Tibial nerve (tissue), 4 donors: Measurements from ENCODE around the gene ING3. TPM values are rescaled to one million over a fixed set of nuclear protein-coding genes. Genes with fewer than 3 reads are reported as not detected.
A peak's percentile ranks its signal among the peaks of the same experiment; 100 is the strongest.

Experiments
- DNase-seq, 2 donors: peaks; one replicate each; pipeline ENCODE4 v3.0.0-alpha.2; 2019; ENCODE audit warnings: low spot score in 2 of 2
- H3K27ac ChIP-seq, 4 donors: fragments of 200-600 bp; sonication (generic) in 3 of 4; one replicate each; pipeline ENCODE4 v1.5.1; 2017 to 2019; ENCODE audit warnings: mild to moderate bottlenecking in 1 of 4
- H3K27me3 ChIP-seq, 2 donors: fragments of 200-600 bp; sonication (generic) in 1 of 2; one replicate each; pipeline versions ENCODE4 v1.5.1 to v1.6.0; 2017 to 2019
- H3K36me3 ChIP-seq, 3 donors: fragments of 200-600 bp; sonication (generic); one replicate each; pipeline ENCODE4 v1.5.1; 2018 to 2019
- H3K4me1 ChIP-seq, 4 donors: fragments of 200-600 bp; sonication (generic) in 3 of 4; one replicate each; pipeline ENCODE4 v1.5.1; 2017 to 2019
- H3K4me3 ChIP-seq, 4 donors: fragments of 200-600 bp; sonication (generic) in 3 of 4; one replicate each; pipeline ENCODE4 v1.5.1; 2017 to 2019; ENCODE audit warnings: mild to moderate bottlenecking in 1 of 4, moderate library complexity in 1 of 4
- H3K9me3 ChIP-seq, 4 donors: fragments of 200-600 bp; sonication (generic) in 3 of 4; one replicate each; pipeline ENCODE4 v1.5.1; 2017 to 2019
- EP300 ChIP-seq, 2 donors: sonication (generic); formaldehyde crosslinking; IDR thresholded peaks; one replicate each; pipeline ENCODE4 v1.6.1; 2017; ENCODE audit warnings: antibody characterized with exemption in 2 of 2, mild to moderate bottlenecking in 1 of 2
- POLR2A ChIP-seq, 2 donors: fragments of 450-650 bp; IDR thresholded peaks; one replicate each; pipeline ENCODE4 v1.6.1; 2017; ENCODE audit warnings: antibody characterized with exemption in 2 of 2, mild to moderate bottlenecking in 2 of 2, moderate library complexity in 2 of 2
- WGBS, 2 donors: methylation state at CpG; one replicate each; pipeline ENCODE4 v1.1.5; 2018; 5-methylcytosine and 5-hydroxymethylcytosine counted together
- total RNA-seq, 4 donors: library from RNA; depleted of rRNA; stranded (reverse); fragments of >200 nt; gene quantifications; one replicate each; pipeline ENCODE4 v1.1.0, GENCODE V29; 2016
- TF ChIP-seq, protein P1 (sequence below), 5 experiments: fragments of 200-600 bp in 3 of 5; fragments of 450-650 bp in 2 of 5; sonication (generic) in 3 of 5; IDR thresholded peaks; one replicate each; pipeline ENCODE4 v1.5.1; 2016 to 2019; ENCODE audit warnings: antibody characterized with exemption in 5 of 5, mild to moderate bottlenecking in 3 of 5, moderate library complexity in 2 of 5

The ING3 gene, protein sequence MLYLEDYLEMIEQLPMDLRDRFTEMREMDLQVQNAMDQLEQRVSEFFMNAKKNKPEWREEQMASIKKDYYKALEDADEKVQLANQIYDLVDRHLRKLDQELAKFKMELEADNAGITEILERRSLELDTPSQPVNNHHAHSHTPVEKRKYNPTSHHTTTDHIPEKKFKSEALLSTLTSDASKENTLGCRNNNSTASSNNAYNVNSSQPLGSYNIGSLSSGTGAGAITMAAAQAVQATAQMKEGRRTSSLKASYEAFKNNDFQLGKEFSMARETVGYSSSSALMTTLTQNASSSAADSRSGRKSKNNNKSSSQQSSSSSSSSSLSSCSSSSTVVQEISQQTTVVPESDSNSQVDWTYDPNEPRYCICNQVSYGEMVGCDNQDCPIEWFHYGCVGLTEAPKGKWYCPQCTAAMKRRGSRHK
- total RNA-seq = 10 to 100 TPM in 2 of 4 donors, 1 to 10 TPM in 2; 9.4 to 21.3 (median 11.4) TPM

DNA sequence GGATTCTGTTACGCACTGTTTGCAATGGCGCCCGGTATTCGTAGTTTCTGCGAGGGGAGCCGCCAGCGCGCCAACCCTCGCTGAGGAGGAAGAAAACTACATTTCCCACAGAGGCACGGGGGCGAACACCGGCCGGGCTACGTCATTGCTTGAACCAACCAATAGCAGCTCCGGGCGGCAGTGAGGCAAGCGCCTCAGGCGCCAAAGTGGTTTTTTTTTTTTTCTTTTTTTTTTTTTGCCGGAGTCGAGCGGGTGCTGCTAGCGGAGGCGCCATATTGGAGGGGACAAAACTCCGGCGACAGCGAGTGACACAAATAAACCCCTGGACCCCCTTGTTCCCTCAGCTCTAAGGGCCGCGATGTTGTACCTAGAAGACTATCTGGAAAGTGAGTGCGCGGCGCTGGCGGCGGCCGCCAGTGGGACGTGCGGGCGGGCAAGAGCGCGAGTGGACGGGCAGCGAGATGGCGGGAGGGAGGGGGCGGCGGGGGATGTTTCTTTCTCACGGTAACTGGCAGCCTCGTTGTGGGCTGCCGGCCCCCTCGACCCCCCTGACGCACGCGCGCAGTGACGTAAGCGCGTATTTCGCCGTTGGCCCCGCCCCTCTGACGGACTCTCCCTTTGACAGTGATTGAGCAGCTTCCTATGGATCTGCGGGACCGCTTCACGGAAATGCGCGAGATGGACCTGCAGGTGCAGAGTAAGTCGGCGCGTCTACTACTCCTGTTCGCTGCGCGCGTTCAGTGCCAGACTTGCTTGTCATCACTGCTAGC lies at the start of gene ING3:
ING3 (plus strand) TSS at position 239 of the 770 bp plus-strand sequence; CDS start at position 359, 120 bp downstream.
- peak; percentile 93 to 95 for DNase-seq
- peaks cover 5 to 28% (median 8%) of the 10 kb centered on the region in 4 donors for H3K4me1 ChIP-seq
- H3K9me3 ChIP-seq = no peaks in the 10 kb centered on the region
- peak within 1 kb of the TSS; percentile 49 to 80 (median 66) for H3K4me3 ChIP-seq
- H3K36me3 ChIP-seq = peaks cover 0 to 21% (median 0%) of the 10 kb centered on the region in 3 donors
- peak in 1 of 2 donors; percentile 74 for TF ChIP-seq POLR2A (IDR thresholded peaks at IDR 0.05)
- TF ChIP-seq EP300 (IDR thresholded peaks at IDR 0.05) = peak; percentile 53 to 89
- TF ChIP-seq, protein P1, sequence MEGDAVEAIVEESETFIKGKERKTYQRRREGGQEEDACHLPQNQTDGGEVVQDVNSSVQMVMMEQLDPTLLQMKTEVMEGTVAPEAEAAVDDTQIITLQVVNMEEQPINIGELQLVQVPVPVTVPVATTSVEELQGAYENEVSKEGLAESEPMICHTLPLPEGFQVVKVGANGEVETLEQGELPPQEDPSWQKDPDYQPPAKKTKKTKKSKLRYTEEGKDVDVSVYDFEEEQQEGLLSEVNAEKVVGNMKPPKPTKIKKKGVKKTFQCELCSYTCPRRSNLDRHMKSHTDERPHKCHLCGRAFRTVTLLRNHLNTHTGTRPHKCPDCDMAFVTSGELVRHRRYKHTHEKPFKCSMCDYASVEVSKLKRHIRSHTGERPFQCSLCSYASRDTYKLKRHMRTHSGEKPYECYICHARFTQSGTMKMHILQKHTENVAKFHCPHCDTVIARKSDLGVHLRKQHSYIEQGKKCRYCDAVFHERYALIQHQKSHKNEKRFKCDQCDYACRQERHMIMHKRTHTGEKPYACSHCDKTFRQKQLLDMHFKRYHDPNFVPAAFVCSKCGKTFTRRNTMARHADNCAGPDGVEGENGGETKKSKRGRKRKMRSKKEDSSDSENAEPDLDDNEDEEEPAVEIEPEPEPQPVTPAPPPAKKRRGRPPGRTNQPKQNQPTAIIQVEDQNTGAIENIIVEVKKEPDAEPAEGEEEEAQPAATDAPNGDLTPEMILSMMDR (IDR thresholded peaks at IDR 0.05) = peak in 1 of 5 experiments; percentile 14
- H3K27me3 ChIP-seq = no peaks in the 10 kb centered on the region
- peak within 1 kb of the TSS; percentile 95 to 99 (median 98) for H3K27ac ChIP-seq
- WGBS, 2 donors = 0 to 1% methylated on average over 32 to 71 of the region's 71 CpGs

GRCh38 chr7:120915314-120916105 lies 35.1 kb upstream of the ING3 start:
- 67 to 91% methylated on average over 2 of the region's 2 CpGs for WGBS, 2 donors
- H3K4me1 ChIP-seq = no peaks in the 10 kb centered on the region
- H3K36me3 ChIP-seq = no peaks in the 10 kb centered on the region
- no peak overlapping the region for H3K4me3 ChIP-seq
- TF ChIP-seq, protein P1 (IDR thresholded peaks at IDR 0.05) = no peak
- TF ChIP-seq EP300 (IDR thresholded peaks at IDR 0.05) (no peak), POLR2A (IDR thresholded peaks at IDR 0.05) (no peak)
- DNase-seq = no peak
- H3K9me3 ChIP-seq = peaks cover 0 to 9% (median 0%) of the 10 kb centered on the region in 4 donors
- H3K27ac ChIP-seq = no peak overlapping the region
- H3K27me3 ChIP-seq = no peaks in the 10 kb centered on the region

DNA sequence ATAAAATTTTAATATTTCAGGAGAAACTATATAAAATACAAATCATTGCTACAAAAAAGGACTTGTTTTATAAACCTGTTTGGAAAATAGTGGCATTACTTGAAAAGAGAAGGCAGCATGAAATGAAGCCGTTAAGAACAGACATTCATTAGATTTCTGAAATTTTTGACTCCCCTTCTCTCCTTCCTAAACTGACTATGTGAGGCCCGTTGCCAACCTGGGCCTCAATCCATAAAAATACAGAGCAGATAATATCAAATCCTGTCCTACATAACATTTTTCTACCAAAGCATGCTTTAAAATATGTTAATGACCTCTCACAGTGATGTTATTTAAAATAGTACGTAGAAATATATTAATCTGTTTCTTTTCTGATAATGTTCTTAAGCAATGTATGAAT lies 34.5 kb upstream of the ING3 start:
- Histone ChIP-seq H3K9me3 (peaks cover 0 to 9% (median 0%) of the 10 kb centered on the region in 4 donors), H3K4me3 (no peak overlapping the region), H3K27me3 (no peaks in the 10 kb centered on the region), H3K4me1 (no peaks in the 10 kb centered on the region), H3K27ac (no peak overlapping the region), H3K36me3 (no peaks in the 10 kb centered on the region)
- TF ChIP-seq POLR2A (IDR thresholded peaks at IDR 0.05) (no peak), EP300 (IDR thresholded peaks at IDR 0.05) (no peak)
- TF ChIP-seq, protein P1 (IDR thresholded peaks at IDR 0.05) = no peak
- no peak for DNase-seq
- WGBS, 2 donors = 25 to 48% methylated on average over 3 of the region's 3 CpGs

DNA sequence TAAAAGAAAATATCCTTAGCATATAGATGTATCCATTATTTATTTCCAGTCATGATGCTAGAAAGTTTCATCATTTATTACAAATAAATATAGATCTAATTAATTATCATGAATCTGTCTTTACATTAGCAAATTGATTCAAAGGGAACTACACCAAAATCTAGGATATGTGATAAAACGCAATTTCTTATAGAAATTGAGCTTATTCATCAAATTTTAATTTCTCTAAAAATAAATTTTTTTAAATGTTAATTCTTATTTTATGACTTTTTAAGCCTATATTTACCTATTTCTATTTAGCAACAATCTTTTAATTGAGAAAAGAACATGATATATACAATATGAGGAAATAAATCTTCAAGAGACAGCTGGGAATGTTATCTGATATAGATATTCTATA lies 34.0 kb upstream of the ING3 start:
- Histone ChIP-seq H3K27ac (no peak overlapping the region), H3K36me3 (no peaks in the 10 kb centered on the region), H3K4me1 (no peaks in the 10 kb centered on the region), H3K9me3 (peaks cover 0 to 9% (median 0%) of the 10 kb centered on the region in 4 donors), H3K4me3 (no peak overlapping the region), H3K27me3 (no peaks in the 10 kb centered on the region)
- no peak for DNase-seq
- 90 to 96% methylated on average over 1 of the region's 1 CpG for WGBS, 2 donors
- no peak for TF ChIP-seq POLR2A (IDR thresholded peaks at IDR 0.05)

GRCh38 chr7:120919466-120919865 lies 31.1 kb upstream of the ING3 start:
- Histone ChIP-seq H3K36me3 (no peaks in the 10 kb centered on the region), H3K4me1 (no peaks in the 10 kb centered on the region), H3K4me3 (no peak overlapping the region), H3K27ac (no peak overlapping the region), H3K27me3 (no peaks in the 10 kb centered on the region), H3K9me3 (no peaks in the 10 kb centered on the region)
- TF ChIP-seq EP300 (IDR thresholded peaks at IDR 0.05) = no peak
- TF ChIP-seq POLR2A (IDR thresholded peaks at IDR 0.05) = no peak
- TF ChIP-seq, protein P1 (IDR thresholded peaks at IDR 0.05) = no peak
- DNase-seq = no peak
